Breast epithelium (tissue), 3 donors: ENCODE results near the gene PPM1F.

Experiments used
- POLR2AphosphoS5 ChIP-seq, 3 donors: sonication (generic); formaldehyde crosslinking; IDR thresholded peaks; one replicate each; pipeline ENCODE4 v1.6.1; 2017; ENCODE audit warnings: antibody characterized with exemption in 3 of 3
- TF ChIP-seq, protein P1 (sequence below), 3 donors: fragments of 450-650 bp; IDR thresholded peaks; one replicate each; pipeline ENCODE4 v1.5.1; 2016 to 2017; ENCODE audit warnings: antibody characterized with exemption in 3 of 3, mild to moderate bottlenecking in 3 of 3, moderate library complexity in 3 of 3

DNA sequence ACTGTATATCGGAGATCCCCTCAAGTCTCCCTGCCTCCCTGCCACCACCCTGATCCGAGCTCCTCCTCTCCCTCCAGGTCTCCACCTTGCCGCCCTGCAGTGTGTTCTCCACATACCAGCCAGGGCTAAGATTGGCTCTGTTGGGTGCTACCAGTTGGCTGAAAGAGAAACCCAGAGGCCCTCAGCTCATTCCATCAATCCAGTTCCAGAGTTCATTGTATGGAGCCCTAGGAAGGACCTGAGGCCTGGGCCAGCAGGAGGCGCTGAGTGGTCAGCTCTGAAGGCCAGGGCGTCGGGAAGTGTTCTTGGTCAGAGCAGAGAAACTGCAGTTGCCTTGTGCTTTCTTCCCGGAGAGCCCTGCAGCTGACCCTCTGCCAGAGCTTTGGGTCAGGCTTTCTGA is 32.1 kb upstream of the PPM1F start:
- TF ChIP-seq, protein P1, sequence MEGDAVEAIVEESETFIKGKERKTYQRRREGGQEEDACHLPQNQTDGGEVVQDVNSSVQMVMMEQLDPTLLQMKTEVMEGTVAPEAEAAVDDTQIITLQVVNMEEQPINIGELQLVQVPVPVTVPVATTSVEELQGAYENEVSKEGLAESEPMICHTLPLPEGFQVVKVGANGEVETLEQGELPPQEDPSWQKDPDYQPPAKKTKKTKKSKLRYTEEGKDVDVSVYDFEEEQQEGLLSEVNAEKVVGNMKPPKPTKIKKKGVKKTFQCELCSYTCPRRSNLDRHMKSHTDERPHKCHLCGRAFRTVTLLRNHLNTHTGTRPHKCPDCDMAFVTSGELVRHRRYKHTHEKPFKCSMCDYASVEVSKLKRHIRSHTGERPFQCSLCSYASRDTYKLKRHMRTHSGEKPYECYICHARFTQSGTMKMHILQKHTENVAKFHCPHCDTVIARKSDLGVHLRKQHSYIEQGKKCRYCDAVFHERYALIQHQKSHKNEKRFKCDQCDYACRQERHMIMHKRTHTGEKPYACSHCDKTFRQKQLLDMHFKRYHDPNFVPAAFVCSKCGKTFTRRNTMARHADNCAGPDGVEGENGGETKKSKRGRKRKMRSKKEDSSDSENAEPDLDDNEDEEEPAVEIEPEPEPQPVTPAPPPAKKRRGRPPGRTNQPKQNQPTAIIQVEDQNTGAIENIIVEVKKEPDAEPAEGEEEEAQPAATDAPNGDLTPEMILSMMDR (IDR thresholded peaks at IDR 0.05) = no peak
- no peak for TF ChIP-seq POLR2AphosphoS5 (IDR thresholded peaks at IDR 0.05)
